Parathyroid adenoma (tissue), 2 donors: ENCODE data around the gene TEDDM1.

Experiments used
- H2AFZ ChIP-seq: fragments of 300-600 bp; sonication (generic); one replicate; pipeline ENCODE4 v1.7.0; 2017; ENCODE audit warnings: antibody characterized with exemption, mild to moderate bottlenecking
- H3K27ac ChIP-seq: fragments of 300-600 bp; sonication (generic); one replicate; pipeline ENCODE4 v1.7.0; 2017
- H3K27me3 ChIP-seq: fragments of 300-600 bp; sonication (generic); one replicate; pipeline ENCODE4 v1.7.0; 2017; ENCODE audit warnings: low read length; ENCODE audit not compliant: control insufficient read depth, insufficient read depth
- H3K36me3 ChIP-seq: fragments of 300-600 bp; sonication (generic); one replicate; pipeline ENCODE4 v1.7.0; 2017; ENCODE audit warnings: low read length; ENCODE audit not compliant: control insufficient read depth, insufficient read depth
- H3K4me1 ChIP-seq: fragments of 300-600 bp; sonication (generic); one replicate; pipeline ENCODE4 v1.7.0; 2017; ENCODE audit warnings: control low read depth
- H3K4me2 ChIP-seq: fragments of 300-600 bp; sonication (generic); one replicate; pipeline ENCODE4 v1.7.0; 2017; ENCODE audit warnings: low read length
- H3K4me3 ChIP-seq: fragments of 300-600 bp; sonication (generic); one replicate; pipeline ENCODE4 v1.7.0; 2017; ENCODE audit warnings: low read depth, low read length
- H3K79me2 ChIP-seq: fragments of 300-600 bp; sonication (generic); one replicate; pipeline ENCODE4 v1.7.0; 2017; ENCODE audit warnings: control low read depth
- H3K9ac ChIP-seq: fragments of 300-600 bp; sonication (generic); one replicate; pipeline ENCODE4 v1.7.0; 2017; ENCODE audit warnings: mild to moderate bottlenecking
- H3K9me3 ChIP-seq: fragments of 300-600 bp; sonication (generic); one replicate; pipeline ENCODE4 v1.7.0; 2017; ENCODE audit warnings: low read length; ENCODE audit not compliant: control insufficient read depth
- CTCF ChIP-seq: fragments of 300-600 bp; sonication (generic); IDR thresholded peaks from one replicate; pipeline ENCODE4 v1.7.0; 2017; ENCODE audit warnings: antibody characterized with exemption, mild to moderate bottlenecking
- donor health status: primary hyperparathyroidism.

The TEDDM1 gene

GRCh38 chr1:182376936-182377574 is 23.4 kb downstream of the TEDDM1 start:
- H3K27me3 ChIP-seq = no peaks in the 10 kb centered on the region
- no peaks in the 10 kb centered on the region for H3K9me3 ChIP-seq
- H2AFZ ChIP-seq = no peak overlapping the region
- no peaks in the 10 kb centered on the region for H3K4me1 ChIP-seq
- H3K79me2 ChIP-seq = no peaks in the 10 kb centered on the region
- H3K4me3 ChIP-seq = no peak overlapping the region
- H3K9ac ChIP-seq = no peak overlapping the region
- H3K4me2 ChIP-seq = no peak overlapping the region
- H3K36me3 ChIP-seq = no peaks in the 10 kb centered on the region
- no peak for TF ChIP-seq CTCF
- H3K27ac ChIP-seq = no peak overlapping the region

GRCh38 chr1:182374101-182374834 is 26.2 kb downstream of the TEDDM1 start:
- no peak overlapping the region for H3K9ac ChIP-seq
- H2AFZ ChIP-seq = no peak overlapping the region
- H3K9me3 ChIP-seq = no peaks in the 10 kb centered on the region
- H3K79me2 ChIP-seq = no peaks in the 10 kb centered on the region
- no peak overlapping the region for H3K4me2 ChIP-seq
- H3K27me3 ChIP-seq = no peaks in the 10 kb centered on the region
- H3K4me1 ChIP-seq = no peaks in the 10 kb centered on the region
- no peak for TF ChIP-seq CTCF
- H3K4me3 ChIP-seq = no peak overlapping the region
- H3K27ac ChIP-seq = no peak overlapping the region
- no peaks in the 10 kb centered on the region for H3K36me3 ChIP-seq

DNA sequence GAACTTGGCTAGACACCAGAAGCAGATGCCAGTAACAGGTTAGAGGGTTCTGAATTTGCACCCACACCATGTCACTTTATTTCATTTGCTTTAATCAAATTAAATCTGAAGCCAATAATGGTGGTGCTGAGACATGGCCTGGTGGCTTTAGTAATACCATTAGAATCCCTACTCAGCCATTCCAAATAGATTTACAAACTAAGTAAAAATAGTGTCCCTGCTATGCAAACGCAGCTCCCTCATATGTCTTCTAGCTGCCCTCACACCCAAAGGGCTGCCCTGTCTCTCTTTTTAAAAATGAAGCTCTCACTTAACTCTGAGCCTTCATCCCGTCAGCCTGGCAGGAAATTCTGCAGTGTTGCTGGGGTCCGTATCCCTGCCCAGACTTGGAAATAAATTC is 29.9 kb downstream of the TEDDM1 start:
- Histone ChIP-seq H3K36me3 (no peaks in the 10 kb centered on the region), H3K9ac (no peak overlapping the region), H3K79me2 (no peaks in the 10 kb centered on the region), H3K9me3 (no peaks in the 10 kb centered on the region), H2AFZ (no peak overlapping the region), H3K27ac (no peak overlapping the region), H3K27me3 (no peaks in the 10 kb centered on the region), H3K4me3 (no peak overlapping the region), H3K4me2 (no peak overlapping the region), H3K4me1 (no peaks in the 10 kb centered on the region)
- TF ChIP-seq CTCF = no peak

DNA sequence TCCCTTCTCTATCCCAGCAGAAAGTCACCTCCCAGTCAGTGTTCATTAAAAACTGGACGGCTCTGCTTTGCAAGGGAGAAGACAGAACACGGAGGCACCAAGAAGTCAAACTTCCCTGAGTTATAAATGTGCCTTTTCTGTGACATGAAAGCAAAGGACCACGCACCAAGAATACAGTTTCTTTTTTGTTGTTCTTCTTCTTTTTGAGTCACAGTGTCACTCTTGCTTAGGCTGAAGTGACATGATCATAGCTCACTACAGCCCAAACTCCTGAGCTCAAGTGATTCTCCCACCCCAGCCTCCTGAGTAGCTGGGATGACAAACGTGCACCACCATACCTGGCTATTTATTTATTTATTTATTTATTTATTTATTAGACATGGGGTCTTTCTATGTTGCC is 31.6 kb downstream of the TEDDM1 start:
- Histone ChIP-seq H3K9ac (no peak overlapping the region), H3K4me3 (no peak overlapping the region), H3K27ac (no peak overlapping the region), H3K27me3 (no peaks in the 10 kb centered on the region), H3K36me3 (no peaks in the 10 kb centered on the region), H3K4me2 (no peak overlapping the region), H3K4me1 (no peaks in the 10 kb centered on the region), H3K79me2 (no peaks in the 10 kb centered on the region), H2AFZ (no peak overlapping the region), H3K9me3 (no peaks in the 10 kb centered on the region)
- TF ChIP-seq CTCF = no peak

GRCh38 chr1:182368358-182368757 is 32.1 kb downstream of the TEDDM1 start:
- Histone ChIP-seq H3K79me2 (no peaks in the 10 kb centered on the region), H3K9ac (no peak overlapping the region), H2AFZ (no peak overlapping the region), H3K4me3 (no peak overlapping the region), H3K4me1 (no peaks in the 10 kb centered on the region), H3K4me2 (no peak overlapping the region), H3K9me3 (no peaks in the 10 kb centered on the region), H3K27me3 (no peaks in the 10 kb centered on the region), H3K36me3 (no peaks in the 10 kb centered on the region), H3K27ac (no peak overlapping the region)
- no peak for TF ChIP-seq CTCF
